HG02943 (cell line): ENCODE data around the gene NFASC.

Experiments
- ATAC-seq: cut with Tn5 transposase; IDR thresholded peaks from one replicate; pipeline ENCODE4 v1.9.1; 2021; ENCODE audit warnings: mild to moderate bottlenecking, low read depth, moderate library complexity; ENCODE audit not compliant: unreplicated experiment

Gene NFASC

GRCh38 chr1:205028390-205028789, 157.7 kb downstream of the NFASC start:
- ATAC-seq, result no peak

GRCh38 chr1:205028924-205029323, 158.3 kb downstream of the NFASC start:
- no peak for ATAC-seq

GRCh38 chr1:205030241-205030640, 159.6 kb downstream of the NFASC start:
- no peak for ATAC-seq

GRCh38 chr1:205030896-205031295, 160.2 kb downstream of the NFASC start:
- ATAC-seq, result no peak

GRCh38 chr1:205032508-205032907, 161.8 kb downstream of the NFASC start:
- ATAC-seq, result no peak

- ATAC-seq, result no peak
Measured at GRCh38 chr1:205037539-205037938, 166.9 kb downstream of the NFASC start.

- no peak for ATAC-seq
Measured at GRCh38 chr1:205038132-205038786, 167.6 kb downstream of the NFASC start.

- no peak for ATAC-seq
Measured at GRCh38 chr1:205041001-205041715, 170.5 kb downstream of the NFASC start.

- ATAC-seq, result no peak
Measured at GRCh38 chr1:205041998-205042910, 171.6 kb downstream of the NFASC start.

- no peak for ATAC-seq
Measured at GRCh38 chr1:205042911-205043806, 172.5 kb downstream of the NFASC start, which contains the start of gene CNTN2. Gene CNTN2, plus strand, starts transcription at chr1:205043212. Its CDS starts 9,974 bp downstream, at chr1:205053186.

- no peak for ATAC-seq
Measured at GRCh38 chr1:205043866-205044265, 173.2 kb downstream of the NFASC start.

GRCh38 chr1:205044741-205045140, 174.1 kb downstream of the NFASC start:
- no peak for ATAC-seq

GRCh38 chr1:205045146-205045545, 174.5 kb downstream of the NFASC start:
- ATAC-seq, result no peak

GRCh38 chr1:205046870-205047269, 176.2 kb downstream of the NFASC start:
- no peak for ATAC-seq

GRCh38 chr1:205047764-205048231, 177.1 kb downstream of the NFASC start:
- ATAC-seq, result no peak

GRCh38 chr1:205048382-205048781, 177.7 kb downstream of the NFASC start:
- ATAC-seq, result no peak

GRCh38 chr1:205049479-205049878, 178.8 kb downstream of the NFASC start:
- no peak for ATAC-seq

- ATAC-seq, result no peak
Measured at GRCh38 chr1:205052690-205053089, 182.0 kb downstream of the NFASC start.

- no peak for ATAC-seq
Measured at GRCh38 chr1:205053296-205053695, 182.6 kb downstream of the NFASC start.

GRCh38 chr1:205054013-205054412, 183.4 kb downstream of the NFASC start:
- ATAC-seq, result no peak
